ENCODE results near the gene PPP1R14D.

PPP1R14D gene

DNA sequence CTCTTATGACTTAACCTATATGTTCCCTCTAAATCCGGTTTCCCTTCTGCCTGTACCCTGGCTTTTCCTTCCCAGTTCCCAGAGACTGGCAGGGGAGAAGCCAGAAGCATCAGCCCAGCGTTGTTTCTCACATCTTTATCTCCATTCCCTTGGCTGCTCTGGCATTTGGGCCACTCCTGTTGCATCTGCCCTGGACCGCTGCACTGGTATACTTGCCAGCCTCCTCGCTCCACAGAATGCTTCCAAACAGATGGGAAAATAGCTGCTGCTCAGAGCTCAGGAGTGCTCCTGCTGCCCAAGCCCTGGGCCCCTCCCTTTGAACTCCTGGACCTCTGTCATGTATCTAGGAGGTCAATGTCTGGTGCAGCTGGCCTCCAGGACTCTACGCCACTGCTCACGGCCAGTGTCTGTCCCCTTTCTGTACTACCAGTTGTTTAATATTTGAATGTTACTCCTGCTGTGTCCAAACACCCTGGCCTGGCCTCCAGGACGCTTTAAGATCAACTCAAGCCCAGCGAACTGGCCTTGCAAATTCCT lies 22.1 kb upstream of the PPP1R14D start:
- no peaks in the 10 kb centered on the region for H3K9me3 ChIP-seq (ENCODE audit: control insufficient read depth, insufficient read depth, low read length)
- H3K79me2 ChIP-seq (ENCODE audit: control insufficient read depth, low read length) = peaks cover 2% of the 10 kb centered on the region; the same call in 1 of the 2 replicates
- no peaks in the 10 kb centered on the region for H3K36me3 ChIP-seq (ENCODE audit: control insufficient read depth, low read length)
- peaks cover 25% of the 10 kb centered on the region for H3K4me1 ChIP-seq (ENCODE audit: control insufficient read depth, low read length)
- no peak overlapping the region for H3K27ac ChIP-seq (ENCODE audit: low read depth, low read length)
- no peak overlapping the region for H3K4me2 ChIP-seq (ENCODE audit: low read length)
- no peaks in the 10 kb centered on the region for H4K20me1 ChIP-seq (ENCODE audit: control insufficient read depth, insufficient read depth, low read depth, low read length)
- H3K27me3 ChIP-seq (ENCODE audit: control insufficient read depth, low read length) = no peaks in the 10 kb centered on the region
- TF ChIP-seq EZH2phosphoT487 (IDR thresholded peaks at IDR 0.05; ENCODE audit: borderline replicate concordance, low read length) = no peak
- TF ChIP-seq CTCF (IDR thresholded peaks at IDR 0.05; ENCODE audit: low read depth, low read length, poor library complexity, severe bottlenecking) = no peak
- no peak overlapping the region for H3K4me3 ChIP-seq (ENCODE audit: low read length)
- H3F3A ChIP-seq (ENCODE audit: control insufficient read depth, insufficient read depth) = peaks cover 3% of the 10 kb centered on the region; the same call in 1 of the 2 replicates
- no peaks in the 10 kb centered on the region for H3K9me2 ChIP-seq (replicated peaks; ENCODE audit: control insufficient read depth, low read length)

DNA sequence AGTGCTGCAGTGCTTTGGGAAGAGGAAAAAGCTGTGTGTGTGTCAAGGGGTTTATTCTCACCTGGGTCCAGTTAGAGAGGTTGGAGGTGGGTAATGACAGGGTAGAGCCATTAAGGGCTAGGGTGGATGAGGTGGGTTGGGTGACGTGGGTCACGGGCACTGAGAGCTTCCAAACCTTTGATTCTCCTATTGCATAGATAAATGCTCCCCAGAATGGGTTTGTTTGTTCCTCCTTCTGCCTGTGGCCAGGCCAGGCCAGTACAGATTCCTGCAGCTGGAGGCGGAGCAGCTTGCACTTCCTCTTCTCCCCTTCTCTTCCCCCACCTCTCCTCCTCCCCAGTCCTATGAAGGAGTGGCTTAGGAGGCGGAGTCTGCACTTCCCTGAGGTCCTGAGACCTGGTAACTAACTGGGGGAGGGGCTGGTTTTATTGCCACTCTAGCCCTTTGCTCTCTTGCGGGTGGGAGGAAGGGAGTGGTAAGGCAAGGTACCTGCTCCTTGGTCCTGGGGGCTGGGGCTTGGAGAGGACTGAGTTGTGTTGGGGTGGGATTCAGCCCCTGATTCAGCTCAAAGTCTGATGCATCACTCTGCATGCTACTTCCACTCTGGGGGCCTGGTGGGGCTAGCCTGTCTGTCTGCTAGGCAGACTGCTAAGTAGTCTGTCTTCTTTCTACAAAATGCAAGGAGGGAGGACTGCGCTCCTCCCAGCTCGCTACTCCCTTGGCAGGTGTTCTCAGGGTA lies 18.9 kb upstream of the PPP1R14D start:
- Histone ChIP-seq H3K4me3 (ENCODE audit: low read length) (peak overlapping the region; percentile 60), H3K79me2 (ENCODE audit: control insufficient read depth, low read length) (peaks cover 4% of the 10 kb centered on the region; the same call in 1 of the 2 replicates), H3F3A (ENCODE audit: control insufficient read depth, insufficient read depth) (peaks cover 3% of the 10 kb centered on the region), H3K4me2 (ENCODE audit: low read length) (peak overlapping the region; percentile 71), H3K4me1 (ENCODE audit: control insufficient read depth, low read length) (peaks cover 47% of the 10 kb centered on the region), H3K9me3 (ENCODE audit: control insufficient read depth, insufficient read depth, low read length) (no peaks in the 10 kb centered on the region), H3K27ac (ENCODE audit: low read depth, low read length) (peak overlapping the region; percentile 36), H3K36me3 (ENCODE audit: control insufficient read depth, low read length) (no peaks in the 10 kb centered on the region), H4K20me1 (ENCODE audit: control insufficient read depth, insufficient read depth, low read depth, low read length) (no peaks in the 10 kb centered on the region), H3K9me2 (replicated peaks; ENCODE audit: control insufficient read depth, low read length) (no peaks in the 10 kb centered on the region), H3K27me3 (ENCODE audit: control insufficient read depth, low read length) (peaks cover 11% of the 10 kb centered on the region)
- TF ChIP-seq EZH2phosphoT487 (IDR thresholded peaks at IDR 0.05; ENCODE audit: borderline replicate concordance, low read length) (no peak), CTCF (IDR thresholded peaks at IDR 0.05; ENCODE audit: low read depth, low read length, poor library complexity, severe bottlenecking) (no peak)

DNA sequence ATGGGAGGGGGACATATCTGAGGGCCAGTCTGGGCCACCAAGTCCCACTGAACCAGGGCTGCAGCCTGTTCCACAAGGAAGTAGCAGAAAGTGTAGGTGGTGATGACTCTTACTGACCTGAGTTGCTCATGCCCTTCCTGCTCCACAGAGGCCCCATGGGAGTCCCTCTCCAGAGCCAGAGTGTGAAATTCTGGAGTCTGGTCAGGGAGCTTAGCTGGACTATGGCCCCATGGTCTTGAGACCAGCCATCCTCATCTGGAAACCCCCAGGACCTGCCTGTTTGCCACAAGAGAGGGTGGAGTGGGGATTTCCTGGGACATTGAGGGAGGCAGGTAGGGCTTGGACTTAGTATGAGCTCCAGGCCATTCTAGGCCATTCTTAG lies 18.3 kb upstream of the PPP1R14D start:
- H3K4me2 ChIP-seq (ENCODE audit: low read length) = peak overlapping the region; percentile 71
- peak overlapping the region; percentile 60 for H3K4me3 ChIP-seq (ENCODE audit: low read length)
- H3K27me3 ChIP-seq (ENCODE audit: control insufficient read depth, low read length) = peaks cover 11% of the 10 kb centered on the region
- H3F3A ChIP-seq (ENCODE audit: control insufficient read depth, insufficient read depth) = peaks cover 3% of the 10 kb centered on the region
- H3K4me1 ChIP-seq (ENCODE audit: control insufficient read depth, low read length) = peaks cover 47% of the 10 kb centered on the region
- no peaks in the 10 kb centered on the region for H3K9me3 ChIP-seq (ENCODE audit: control insufficient read depth, insufficient read depth, low read length)
- H3K9me2 ChIP-seq (replicated peaks; ENCODE audit: control insufficient read depth, low read length) = no peaks in the 10 kb centered on the region
- peak overlapping the region; percentile 36 for H3K27ac ChIP-seq (ENCODE audit: low read depth, low read length)
- TF ChIP-seq EZH2phosphoT487 (IDR thresholded peaks at IDR 0.05; ENCODE audit: borderline replicate concordance, low read length) (no peak), CTCF (IDR thresholded peaks at IDR 0.05; ENCODE audit: low read depth, low read length, poor library complexity, severe bottlenecking) (no peak)
- no peaks in the 10 kb centered on the region for H3K36me3 ChIP-seq (ENCODE audit: control insufficient read depth, low read length)
- H4K20me1 ChIP-seq (ENCODE audit: control insufficient read depth, insufficient read depth, low read depth, low read length) = no peaks in the 10 kb centered on the region
- peaks cover 4% of the 10 kb centered on the region; the same call in 1 of the 2 replicates for H3K79me2 ChIP-seq (ENCODE audit: control insufficient read depth, low read length)

Measured in DOHH2 (cell line).